Erythroblast (primary cell): Measurements from ENCODE around the gene IKBIP.
"Not testable (repeated sequence)": the region's sequence is repeated elsewhere in the genome, so short reads cannot be mapped to it uniquely, and the experiment has no call there.

ENCODE experiments used
- DNase-seq, 2 experiments: peaks; one replicate each; lab custom pipeline; 2025; lab: John Stamatoyannopoulos, UW
- GATA1 ChIP-seq: IDR thresholded peaks from 2 replicates; pipeline ENCODE4 v1.6.1; 2011; ENCODE audit warnings: low read depth, mild to moderate bottlenecking, control low read depth, low read length, moderate library complexity
- POLR2A ChIP-seq: IDR thresholded peaks from 2 replicates; pipeline ENCODE4 v1.6.1; 2011; ENCODE audit warnings: mild to moderate bottlenecking, low read length

The IKBIP gene

DNA sequence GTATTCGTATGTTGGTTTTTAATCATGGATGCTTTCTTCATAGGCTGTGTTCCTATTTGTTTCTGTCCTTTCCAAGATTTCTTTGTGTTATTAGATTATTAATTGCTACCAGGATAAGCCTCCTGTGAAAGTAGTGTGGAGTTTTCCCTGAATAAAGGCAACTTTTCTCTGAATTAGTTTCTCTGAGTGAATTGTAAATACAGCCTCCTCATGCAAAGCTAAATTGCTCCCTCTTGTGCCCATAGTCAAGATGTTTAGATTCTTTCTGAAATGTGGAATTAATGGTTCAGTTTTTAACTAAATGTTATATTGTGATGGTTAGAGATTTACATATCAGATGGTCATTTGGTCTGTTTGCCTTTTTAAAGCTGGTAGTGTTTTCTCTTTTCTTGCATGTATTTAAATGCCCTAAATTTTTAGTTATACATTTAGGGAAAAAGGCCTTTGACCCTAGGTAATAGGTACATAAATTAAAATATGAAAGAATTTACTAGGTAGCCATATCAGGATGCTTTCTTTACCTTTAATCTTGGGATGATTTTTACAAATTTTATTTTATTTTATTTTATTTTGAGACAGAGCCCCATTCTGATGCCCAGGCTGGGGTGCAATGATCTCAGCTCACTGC lies 9.4 kb upstream of the IKBIP start:
- DNase-seq: peak; percentile 68 to 78

GRCh38 chr12:98651328-98651727 lies 6.7 kb upstream of the IKBIP start:
- no peak for DNase-seq
- TF ChIP-seq GATA1: no peak
- TF ChIP-seq POLR2A: no peak

More for the DNA sequence above, 9.4 kb upstream of the IKBIP start:
- TF ChIP-seq GATA1: no peak
- no peak for TF ChIP-seq POLR2A

DNA sequence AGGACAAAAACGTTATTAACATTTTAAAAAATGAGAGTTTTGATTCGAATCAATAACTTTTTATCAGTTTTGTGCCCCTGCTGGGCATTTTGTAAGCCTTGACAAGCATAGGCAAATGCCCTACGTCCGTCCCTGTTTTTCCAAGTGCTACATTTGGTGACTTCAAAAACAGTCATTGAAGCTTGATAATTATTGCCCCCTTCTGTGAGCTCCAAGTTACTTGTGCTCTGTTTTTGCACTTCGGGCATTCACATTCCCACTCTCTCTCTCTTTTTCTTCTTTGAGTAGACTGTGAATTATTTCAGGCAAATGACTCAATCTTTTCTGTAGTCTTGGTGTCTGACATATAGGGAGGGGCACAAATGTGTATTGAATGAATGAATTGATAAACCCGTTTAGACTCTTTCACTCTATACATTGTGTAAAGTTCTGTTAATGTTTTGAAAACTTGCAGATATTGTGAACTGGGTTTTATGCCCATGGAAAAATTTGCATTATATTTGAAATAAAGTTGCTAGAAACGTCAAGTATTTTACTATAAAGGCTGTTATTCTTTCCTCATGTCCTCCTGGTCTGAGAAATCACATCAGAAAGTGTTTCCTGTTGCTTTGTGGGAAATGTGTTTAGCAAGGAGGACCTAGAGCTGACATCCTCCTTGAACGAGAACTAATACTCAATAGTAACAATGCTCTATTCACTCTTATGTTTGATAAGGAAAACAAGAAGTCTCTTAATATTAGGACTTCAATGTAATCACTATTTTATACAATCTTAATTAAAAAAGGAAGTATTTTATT lies 1.9 kb upstream of the IKBIP start:
- TF ChIP-seq POLR2A (no peak), GATA1 (no peak)
- DNase-seq: peak; percentile 40

- DNase-seq: peak; percentile 44 to 58
- TF ChIP-seq POLR2A (no peak), GATA1 (no peak)
Observed at GRCh38 chr12:98645572-98646067, 1.0 kb upstream of the IKBIP start.

GRCh38 chr12:98644433-98644711 lies 216 bp downstream of the IKBIP start:
- TF ChIP-seq GATA1 (no peak), POLR2A (no peak)
- DNase-seq: peak; percentile 76 to 79

- not testable (repeated sequence) for DNase-seq
Observed at GRCh38 chr12:98642801-98643200, 1.8 kb downstream of the IKBIP start.

DNA sequence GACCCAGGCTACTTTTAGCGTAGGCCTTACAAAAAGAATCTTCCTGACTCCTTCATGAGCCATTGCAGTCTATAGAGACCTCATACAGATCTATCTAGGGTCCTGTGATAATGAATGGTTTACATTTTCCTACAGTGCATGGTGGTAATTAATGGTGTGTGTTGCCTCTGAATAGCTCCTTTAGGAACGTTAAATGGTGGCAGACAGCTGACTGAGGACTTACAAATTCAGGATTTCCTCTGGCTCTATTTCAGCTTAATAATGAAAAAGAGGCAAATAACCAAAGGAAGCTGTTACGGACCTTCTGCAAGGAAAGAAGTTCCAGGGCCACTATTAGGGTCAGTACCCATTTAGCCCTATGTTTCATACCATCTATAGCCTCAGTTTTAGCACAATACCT lies 5.1 kb downstream of the IKBIP start:
- TF ChIP-seq POLR2A (no peak), GATA1 (no peak)
- DNase-seq: no peak

- TF ChIP-seq POLR2A: no peak
- TF ChIP-seq GATA1: no peak
- no peak for DNase-seq
Observed at GRCh38 chr12:98638009-98638408, 6.6 kb downstream of the IKBIP start.

DNA sequence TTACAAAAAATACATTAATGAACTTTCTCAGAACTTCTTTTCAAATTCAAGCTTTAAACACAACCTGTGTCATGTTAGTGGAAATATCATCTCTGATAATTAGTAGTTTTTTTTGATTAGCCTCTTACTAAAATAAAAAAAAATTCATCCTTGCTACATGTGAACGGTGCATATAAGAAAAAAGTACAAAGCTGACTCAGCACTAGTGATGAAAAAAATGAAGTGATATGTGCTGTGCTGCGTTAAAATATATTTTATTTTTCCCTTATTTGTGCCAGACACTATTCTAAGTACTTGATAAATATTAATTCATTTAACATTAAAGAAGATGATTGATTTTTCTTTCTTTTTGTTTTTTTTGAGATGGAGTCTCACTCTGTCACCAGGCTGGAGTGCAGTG lies 7.5 kb downstream of the IKBIP start:
- TF ChIP-seq POLR2A (no peak), GATA1 (no peak)
- no peak for DNase-seq

DNA sequence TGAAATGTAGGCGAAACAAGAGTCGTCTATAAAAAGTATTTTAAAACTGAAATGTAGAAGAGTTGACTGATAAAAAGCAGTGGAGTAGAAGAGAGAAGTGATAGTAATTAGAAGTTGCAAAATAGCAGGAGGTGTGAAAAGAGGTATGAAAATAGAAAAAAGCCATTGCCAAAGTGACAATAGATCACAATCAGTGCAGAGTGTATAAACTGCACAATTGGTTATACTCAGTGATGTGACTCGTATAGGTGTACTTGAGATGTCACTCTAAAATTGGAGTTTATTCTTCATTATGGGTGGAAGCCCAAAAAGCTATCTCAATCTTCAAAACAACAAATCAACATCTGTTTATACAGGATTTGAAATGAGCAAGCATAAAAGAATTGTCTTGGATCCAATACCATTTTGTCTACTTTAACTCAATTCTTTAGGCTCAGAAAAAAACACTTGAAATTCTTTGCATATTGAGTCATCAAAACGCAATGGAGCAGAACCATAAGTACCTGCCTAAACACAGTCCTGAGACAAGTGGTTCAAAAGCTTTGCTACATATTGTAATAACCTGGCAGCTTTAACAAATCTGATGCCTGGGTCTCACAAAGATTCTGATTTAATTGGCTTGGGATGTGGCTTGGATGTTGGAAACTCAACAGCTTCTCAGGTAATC lies 8.8 kb downstream of the IKBIP start:
- no peak for DNase-seq
- TF ChIP-seq POLR2A (no peak), GATA1 (no peak)

GRCh38 chr12:98618952-98619351 lies 25.6 kb downstream of the IKBIP start:
- DNase-seq: no peak
- no peak for TF ChIP-seq POLR2A
- TF ChIP-seq GATA1: no peak

- no peak for DNase-seq
- TF ChIP-seq POLR2A (no peak), GATA1 (no peak)
Observed at GRCh38 chr12:98612696-98613334, 31.8 kb downstream of the IKBIP start.

DNA sequence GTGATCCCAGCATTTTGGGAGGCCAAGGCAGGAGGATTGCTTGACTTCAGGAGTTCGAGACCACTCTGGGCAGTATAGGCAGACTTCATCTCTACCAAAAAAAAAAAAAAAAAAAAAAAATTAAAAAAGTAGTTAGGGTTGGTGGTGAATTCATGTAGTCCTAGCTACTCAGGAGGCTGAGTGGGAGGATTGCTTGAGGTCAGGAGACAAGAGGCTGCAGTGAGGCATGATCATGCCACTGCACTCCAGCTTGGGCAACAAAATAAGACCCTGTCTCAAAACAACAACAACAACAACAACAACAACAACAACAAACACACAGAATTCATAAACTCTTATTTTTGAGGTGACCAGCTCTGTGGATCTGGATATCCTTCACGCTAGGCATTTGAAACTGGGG lies 34.0 kb downstream of the IKBIP start:
- TF ChIP-seq POLR2A (no peak), GATA1 (no peak)
- DNase-seq: no peak

DNA sequence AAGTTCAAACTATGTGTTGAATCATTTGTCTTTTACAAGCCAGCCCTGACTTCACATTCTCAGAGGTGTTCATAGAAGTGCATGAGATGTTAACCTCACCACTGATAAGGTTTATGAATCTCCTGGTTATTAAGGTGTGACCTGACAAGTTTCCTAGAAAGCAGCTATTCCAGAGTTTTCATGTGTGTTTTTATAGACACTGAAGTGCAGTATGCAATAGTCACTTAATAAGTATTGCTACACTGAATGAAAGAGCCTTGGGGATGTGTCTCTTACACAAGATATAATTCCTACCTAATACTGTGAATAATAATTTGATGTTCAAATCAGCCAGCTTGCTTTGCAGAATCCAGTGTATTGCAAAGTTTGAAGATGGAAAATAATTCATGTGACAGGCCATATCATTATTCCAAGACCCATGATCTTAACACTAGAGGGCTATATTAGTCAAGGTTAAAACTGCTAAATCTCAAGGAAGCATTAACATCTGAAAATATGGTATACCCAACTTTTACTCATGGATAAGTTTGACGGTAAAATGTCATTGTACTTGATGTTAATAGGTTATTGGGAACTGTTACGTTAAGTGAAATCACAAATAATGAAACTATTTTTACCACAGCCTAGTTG lies 38.1 kb downstream of the IKBIP start:
- DNase-seq: no peak
- TF ChIP-seq POLR2A (no peak), GATA1 (no peak)
